IPS DF 4.7 (cell line): ENCODE results near the gene ZNF148.

Experiments used
- DNase-seq: peaks from one replicate; pipeline ENCODE4 v3.0.0-alpha.2; 2013; ENCODE audit warnings: low spot score; ENCODE audit errors: extremely low read depth

The ZNF148 gene

DNA sequence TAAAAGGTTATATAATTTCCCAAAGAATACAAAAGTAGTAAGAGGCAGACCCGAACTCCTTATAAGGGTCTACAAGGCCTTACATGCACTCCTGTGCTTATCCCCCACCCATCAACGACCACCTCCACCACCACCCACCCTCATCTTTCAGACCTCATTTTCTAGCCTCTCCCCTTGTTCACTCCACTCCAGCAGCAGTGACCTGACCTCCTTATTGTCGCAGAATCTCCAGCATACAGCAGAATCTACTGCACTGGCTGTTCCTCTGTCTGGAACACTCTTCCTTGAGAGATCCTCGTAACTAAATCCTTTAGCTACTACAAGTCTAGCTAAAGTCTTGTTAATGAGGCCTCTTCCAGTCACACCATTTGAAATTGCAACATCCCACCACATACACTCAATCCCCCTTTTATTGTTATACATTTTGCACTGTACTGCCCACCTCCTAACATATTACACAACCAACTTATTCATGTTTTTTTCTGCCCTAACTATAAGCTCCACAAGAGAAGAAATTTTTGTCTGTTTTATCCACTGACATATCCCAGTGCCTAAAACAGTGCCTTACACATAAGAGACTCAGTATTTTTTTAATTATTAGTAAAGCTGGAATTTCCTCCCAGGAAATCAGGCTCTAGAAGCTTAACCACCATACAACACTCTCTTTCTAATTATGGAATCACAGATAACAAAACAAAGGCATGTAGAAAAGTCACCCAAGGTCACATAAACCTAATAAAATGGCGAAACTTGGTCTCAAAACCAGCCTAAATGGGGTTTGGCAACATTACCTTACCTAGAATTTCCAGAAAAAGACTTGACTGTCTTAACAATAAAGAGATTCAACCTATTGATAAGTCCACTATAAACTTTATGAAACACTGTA is 40.2 kb downstream of the ZNF148 start:
- no peak for DNase-seq

DNA sequence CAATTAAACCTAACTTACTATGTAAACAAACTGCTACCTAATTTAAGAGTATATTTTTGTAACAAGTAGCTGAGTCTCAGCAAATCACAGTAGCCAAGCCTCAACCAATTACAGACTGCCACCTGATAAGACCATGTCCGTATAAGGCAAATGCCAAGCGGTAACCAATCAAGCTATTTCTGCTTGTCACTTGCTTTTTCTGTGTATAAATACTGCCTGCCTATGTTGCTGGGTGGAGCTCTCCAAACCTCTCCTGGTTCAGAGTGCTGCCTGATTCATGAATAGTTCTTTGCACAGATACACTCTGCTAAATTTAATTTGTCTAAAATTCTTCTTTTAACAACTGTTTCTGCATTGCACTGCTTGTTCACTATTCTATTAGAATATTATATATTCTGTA is 42.6 kb downstream of the ZNF148 start:
- DNase-seq, result no peak

DNA sequence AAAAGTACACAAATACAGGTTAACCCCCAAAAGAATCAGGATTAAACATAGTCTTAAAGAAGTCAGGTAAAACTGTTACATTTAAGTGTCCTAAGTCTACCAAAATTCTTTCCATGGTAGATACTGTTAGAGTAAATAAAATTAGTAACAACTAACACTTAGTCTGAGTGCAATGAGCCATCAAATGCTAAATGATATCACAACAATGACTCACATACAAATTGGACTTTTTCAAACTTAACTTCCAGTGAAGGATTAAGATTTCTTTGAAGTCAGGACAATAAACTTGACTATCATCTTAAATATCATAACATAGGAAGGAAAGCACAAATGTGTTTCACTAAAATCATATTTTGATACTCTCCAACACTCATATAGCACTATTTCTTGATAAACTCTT is 43.9 kb downstream of the ZNF148 start:
- DNase-seq, result no peak

DNA sequence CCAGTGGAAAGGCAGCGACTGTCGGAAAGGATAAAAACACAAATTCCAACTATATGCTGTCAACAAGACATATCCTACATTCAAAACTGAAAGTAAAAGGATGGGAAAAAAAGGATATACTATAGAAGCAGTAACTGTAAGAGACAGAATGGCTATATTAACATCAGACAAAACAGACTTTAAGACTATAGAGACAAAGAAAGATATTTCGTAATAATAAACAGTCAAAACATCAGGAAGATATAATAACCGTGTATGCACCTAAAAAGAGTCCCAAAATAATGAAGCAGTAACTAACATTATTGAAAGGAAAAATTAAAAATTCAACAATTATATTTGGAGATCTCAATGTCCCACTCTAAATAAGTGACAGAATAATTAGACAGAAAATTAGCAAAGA is 48.2 kb downstream of the ZNF148 start:
- no peak for DNase-seq

DNA sequence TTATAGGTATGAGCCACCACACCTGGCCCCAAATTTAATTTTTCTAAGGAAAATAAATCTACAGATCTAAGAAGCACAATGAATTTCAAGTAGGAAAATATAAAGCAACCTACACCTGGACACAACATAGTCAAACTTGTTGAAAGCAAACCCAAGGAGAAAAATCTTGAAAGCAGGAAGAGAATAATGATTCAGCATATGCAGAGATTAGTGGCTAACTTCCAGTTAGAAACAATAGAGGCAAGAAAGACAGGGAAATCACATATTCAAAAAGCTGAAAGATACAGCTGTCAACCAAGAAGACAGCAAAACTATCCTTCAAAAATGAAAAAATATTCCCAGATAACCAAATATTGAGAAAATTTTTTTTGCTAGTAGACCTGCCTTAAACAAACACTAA is 49.4 kb downstream of the ZNF148 start:
- no peak for DNase-seq

DNA sequence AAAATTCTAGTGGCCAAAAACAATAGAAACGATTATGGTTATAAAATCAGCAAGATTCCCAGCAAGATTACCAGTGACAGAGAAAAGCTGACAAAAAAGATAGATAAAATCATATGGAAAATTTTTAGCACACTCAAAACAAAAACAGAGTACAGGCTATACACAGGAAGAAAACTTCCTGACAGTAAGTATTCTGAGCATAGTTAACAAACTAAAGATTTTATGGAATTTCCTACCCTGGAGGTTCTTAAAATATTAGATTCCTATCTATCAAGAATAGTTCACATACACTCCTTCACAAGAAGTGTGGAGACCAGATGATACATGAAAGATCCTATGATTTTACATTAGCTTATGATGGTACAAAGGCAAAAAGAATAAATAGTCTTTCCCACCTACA is 50.8 kb downstream of the ZNF148 start:
- no peak for DNase-seq

DNA sequence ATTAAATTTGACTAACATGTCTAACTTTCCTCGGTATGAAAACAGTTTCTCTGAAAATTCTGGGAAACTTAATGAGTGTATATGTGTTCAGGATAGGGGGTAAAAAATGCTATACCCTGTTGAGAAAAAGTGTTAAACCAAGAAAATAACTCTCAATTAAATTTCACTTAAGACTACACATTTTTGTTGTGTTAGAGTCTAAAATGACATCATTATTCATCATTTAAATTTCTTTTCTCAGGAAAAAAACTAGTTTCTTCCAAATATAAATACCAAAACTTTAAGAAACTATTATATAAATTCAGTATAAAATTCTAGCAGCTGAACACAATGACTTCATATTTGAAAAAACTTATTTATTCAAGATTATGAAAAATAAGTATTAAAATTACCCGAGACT is 52.2 kb downstream of the ZNF148 start:
- no peak for DNase-seq

DNA sequence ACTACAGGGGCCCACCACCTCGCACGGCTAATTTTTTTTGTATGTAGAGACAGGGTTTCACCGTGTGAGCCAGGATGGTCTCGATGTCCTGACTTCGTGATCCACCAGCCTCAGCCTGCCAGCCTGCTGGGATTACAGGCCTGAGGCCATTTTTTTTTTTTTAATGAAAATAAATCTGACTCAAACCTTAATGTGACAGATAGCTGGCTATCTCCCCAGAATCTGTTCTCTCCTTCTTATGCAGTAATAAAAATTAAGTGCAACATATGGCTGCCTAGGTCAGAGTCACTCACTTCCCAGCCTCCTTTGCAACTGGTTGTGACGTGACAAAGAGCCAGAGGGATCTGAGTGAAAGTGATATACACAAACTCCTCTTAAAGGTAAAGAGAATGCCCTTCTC is 53.0 kb downstream of the ZNF148 start:
- DNase-seq, result no peak

DNA sequence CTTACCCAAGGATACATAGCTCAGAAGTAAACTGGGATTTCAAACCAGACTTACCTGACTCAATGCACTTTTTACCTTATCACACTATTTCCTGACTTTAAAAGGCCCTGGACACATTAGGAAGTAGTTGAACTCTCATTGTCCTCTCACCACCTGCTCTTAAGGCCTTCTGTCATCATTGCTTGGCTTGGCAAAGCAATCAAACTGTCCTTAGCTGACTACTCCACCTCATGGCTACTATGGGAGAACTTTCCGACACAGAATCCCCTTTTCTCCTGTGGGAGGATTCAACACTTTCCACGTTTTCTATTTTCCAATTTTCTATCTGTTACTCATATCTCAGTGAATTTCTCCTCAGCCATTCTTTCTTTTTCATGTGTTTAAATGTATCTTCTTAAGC is 55.4 kb downstream of the ZNF148 start:
- DNase-seq, result no peak

DNA sequence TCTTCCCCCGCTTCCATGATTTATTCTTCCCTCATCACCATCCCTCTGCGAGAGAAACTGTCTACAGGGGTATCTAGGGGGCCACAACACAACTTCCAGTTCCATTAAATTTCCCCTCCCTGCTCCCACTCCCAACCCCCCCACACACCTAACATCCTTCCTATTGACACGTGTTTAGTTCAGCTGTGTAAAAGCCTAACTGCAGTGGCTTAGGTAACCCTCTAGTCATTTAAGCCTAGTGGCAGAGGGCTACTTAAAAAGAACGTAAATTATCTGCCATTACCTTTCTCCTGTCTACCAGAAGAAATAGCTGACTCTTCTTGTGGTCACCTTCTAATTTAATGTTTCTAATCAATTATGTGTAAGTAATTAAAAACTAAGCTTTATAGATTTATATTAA is 56.3 kb downstream of the ZNF148 start:
- no peak for DNase-seq

DNA sequence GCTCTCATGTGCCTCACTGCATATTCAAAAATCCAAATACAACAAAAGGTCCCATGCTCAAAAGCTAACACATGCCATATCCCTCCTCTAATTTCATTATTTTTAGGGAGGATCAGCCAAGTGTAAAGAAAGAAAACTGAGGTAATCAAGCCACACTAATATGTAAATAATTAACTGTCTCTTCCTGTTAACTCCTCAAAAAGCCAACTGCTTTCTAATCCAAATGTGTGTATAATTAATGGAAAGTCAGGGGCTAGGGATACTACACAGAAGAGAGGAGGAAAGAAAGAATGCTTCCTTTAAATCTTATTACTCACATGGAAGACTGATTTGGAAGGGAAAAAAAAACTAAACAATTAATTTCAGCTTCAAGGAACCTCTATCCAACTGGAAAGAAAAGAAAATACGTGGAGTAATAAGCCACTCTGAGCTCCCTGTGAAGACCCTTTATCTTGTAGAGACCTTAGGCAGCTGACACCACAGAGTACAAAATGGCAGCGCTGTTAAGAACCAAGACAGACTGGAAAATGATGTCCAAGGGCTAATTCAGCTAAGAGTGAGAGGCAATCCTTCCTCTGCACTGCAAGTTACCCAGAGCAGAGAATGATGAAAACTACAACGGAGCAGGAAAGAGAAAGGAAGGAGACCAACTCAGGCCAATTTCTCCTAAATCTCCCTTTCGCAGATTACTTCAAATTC is 56.8 kb downstream of the ZNF148 start:
- no peak for DNase-seq

DNA sequence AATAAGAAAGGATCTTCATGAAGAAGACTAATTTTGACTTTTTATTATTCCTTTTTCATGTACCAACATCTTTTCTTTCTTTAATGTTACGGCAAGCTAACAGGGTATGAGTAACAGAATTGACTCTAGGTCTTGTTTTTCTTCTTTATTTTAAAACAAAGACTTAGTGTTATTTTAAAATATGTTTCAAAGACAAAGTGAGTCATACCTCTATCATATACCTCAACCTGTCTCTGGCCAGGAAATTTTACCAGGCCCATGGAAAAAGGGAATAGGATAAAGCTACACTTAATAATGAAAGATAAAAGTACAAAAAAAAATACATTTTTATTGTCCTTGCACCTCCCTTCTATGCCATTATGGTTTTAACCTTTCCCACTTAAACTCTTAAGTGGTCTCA is 57.4 kb downstream of the ZNF148 start:
- DNase-seq, result no peak

DNA sequence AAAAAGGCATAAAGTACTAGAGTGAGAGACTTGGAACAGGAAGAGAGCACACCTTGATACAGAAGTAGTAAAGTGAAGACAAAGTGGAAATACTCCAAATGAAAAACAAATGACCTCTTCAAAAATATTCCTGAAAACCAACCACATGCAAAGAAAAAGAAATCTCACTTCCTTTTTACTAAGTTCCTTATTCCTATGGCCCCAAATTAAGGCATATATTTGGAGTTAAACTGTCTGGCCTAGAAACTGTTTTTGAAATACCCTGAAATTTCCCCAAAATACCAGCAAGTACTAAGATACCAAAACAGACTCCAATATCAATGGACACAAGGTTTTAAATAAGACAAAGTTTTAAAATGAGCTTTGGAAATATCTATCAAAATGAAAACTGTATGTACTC is 58.2 kb downstream of the ZNF148 start:
- no peak for DNase-seq

DNA sequence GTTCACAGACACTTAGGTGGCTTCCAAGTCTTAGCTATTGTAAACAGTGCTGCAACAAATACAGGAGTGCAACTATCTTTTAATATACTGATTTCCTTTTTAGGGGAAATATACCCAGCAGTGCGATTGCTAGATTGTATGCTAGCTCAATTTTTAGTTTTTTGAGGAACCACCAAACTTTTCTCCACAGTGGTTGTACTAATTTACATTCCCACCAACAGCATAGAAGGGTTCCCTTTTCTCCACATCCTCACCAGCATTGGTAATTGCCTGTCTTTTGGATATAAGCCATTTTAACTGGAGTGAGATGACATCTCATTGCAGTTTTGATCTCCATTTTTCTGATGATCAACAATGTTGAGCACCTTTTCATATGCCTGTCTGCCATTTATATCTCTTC is 58.9 kb downstream of the ZNF148 start:
- no peak for DNase-seq

DNA sequence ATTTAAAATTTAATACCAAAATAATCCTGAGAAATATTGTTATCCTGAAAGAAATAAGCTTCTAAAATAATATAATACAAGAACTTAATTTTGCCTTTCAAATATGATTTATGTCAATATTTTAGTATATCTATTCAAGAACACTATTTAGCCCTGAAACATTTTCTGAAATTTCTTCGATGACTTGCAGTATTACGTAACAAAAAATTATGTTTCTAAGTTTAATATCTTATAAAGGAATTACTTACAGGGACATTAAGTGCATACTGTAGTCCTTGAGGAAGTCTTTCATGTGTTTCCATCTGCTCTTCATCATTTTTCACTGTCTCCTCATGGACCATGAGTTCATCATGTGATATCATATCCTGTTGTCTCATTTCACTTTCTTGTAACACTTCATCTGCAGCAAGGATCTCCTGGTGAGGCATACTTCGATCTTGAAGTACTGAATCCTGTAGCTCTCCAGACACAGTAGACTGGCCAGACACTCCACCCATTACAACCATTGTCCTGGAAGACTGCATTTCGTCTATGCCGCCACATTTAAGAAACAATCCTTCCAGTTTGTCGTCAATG is 62.0 kb downstream of the ZNF148 start:
- DNase-seq, result no peak

DNA sequence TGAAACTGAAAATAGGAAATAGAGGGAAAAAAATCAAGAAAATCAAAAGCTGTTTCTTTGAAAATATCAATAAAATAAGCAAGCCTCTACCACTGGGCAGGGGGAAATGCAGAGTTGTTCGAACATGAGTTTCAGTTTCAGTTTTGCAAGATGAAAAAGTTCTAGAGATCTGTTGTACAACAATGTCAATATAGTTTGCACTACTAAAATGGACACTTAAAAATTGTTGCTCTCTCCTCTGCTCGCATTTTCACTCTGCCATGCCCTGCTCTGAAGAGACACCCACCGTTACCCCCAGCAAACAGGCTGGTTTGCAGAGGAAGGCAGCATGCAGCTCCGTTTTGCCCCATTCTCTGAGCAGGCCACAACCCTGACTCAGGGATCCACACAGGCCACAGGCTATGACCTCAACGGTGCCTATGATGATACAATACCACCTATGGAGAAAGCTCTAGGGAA is 64.5 kb downstream of the ZNF148 start:
- no peak for DNase-seq

DNA sequence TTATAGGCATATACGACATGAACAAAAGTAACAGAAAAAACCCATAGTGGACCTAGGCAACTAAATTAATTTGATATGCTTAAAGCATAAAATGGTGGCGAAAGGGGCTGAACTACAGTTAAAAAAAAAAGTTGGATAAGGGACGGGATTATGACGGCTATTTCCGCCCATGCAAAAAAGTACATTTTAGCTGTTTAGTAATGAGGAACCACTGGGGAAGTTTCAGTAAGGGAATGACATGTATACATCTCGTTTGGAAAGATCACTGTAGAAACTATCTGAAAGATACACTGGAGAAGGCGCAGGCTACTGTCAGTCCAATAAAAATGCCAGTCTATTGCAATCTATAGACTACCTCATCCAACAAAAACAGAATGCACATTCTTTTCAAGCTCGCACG is 65.6 kb downstream of the ZNF148 start:
- no peak for DNase-seq

DNA sequence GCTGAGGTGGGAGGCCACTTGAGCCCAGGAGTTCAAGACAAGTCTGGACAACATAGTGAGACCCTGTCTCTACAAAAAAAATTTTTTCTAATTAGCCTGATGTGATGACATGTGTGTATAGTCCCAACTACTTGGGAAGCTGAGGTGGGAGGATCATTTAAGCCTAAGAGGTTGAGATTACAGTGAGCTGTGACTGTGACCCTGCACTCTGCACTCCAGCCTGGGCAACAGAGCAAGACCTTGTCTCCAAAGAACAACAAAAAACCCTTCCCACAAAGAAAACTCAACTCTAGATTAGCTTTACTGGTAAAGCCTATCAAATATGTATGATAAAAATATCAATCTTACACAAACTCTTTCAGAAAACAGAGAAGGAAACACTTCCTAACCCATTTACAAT is 68.5 kb downstream of the ZNF148 start:
- no peak for DNase-seq

DNA sequence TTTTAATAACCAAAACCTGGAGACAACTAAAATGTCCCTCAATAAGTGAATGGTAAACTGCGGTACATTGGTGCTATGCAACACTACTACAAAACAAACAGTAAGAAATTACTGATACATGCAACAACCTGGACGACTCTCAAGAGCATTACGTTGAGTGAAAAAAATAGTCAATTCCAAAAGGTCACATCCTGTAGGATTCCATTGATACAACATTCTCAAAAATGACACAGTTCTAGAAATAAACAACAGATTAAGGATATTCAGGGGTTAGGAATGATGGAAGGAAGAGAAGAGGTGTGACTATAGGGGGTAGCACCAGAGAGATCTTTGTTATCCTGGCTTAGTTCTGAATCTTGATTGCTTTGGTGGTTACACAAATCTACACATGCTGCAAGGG is 72.2 kb downstream of the ZNF148 start:
- DNase-seq, result no peak

DNA sequence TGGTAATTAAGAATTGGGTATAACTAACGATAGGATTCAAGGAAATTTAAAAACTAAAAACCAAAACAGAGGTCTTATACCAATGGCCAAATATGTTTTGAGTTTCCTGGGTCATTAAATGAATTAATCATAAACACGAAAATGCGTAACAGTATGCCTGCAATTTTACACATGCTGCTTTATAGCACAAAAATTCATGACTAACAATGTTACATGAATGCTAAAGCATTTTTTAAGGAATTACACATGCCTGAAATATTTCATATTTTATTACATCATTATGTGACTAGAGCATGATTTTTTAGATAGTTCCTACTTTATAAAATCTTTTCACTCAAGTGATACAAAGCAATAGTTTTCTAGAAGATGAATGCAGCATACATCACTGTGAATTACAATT is 74.7 kb downstream of the ZNF148 start:
- DNase-seq, result no peak

DNA sequence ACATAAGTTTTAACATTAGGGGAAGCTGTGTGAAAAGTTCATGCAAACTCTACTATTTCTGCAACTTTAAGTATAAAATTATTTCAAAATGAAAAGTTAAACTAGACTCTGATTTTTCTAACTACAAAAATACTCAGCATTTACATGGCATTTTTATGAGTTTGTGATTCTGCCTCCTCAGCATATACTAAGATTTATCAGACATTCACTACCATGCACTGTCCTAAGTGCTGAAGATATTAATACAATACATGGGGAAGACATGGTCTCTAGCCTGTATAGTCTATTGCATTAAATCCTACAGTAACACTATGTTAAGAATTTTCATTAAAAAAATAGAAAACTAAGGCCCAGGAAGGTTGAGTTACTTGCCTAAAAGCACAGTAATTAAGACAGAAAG is 80.7 kb downstream of the ZNF148 start:
- no peak for DNase-seq

DNA sequence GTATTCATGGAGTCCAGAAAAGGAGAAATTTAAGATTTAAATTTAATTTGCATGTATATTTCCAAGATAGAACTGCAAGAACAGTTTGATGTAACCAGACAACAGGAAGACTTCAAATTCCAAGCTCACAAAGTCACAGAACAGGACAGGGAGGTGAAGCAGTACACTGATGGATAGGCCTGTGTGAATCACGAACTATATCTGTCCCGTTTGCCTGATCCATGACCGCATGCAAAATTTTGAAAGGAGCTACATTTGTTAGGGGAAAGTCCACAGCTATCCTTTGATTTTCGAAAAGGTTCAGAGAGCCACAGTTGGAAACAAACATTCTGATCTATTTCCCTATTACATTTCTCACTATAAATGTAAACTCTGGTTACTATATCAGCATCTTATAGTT is 83.1 kb downstream of the ZNF148 start:
- no peak for DNase-seq
